ENCODE measurements around the gene TNS1. TPM values are rescaled to one million over a fixed set of nuclear protein-coding genes. Genes with fewer than 3 reads are reported as not detected.
A peak's percentile ranks its signal among the peaks of the same experiment; 100 is the strongest.

TNS1 gene
- total and polyA plus RNA-seq, 2 experiments from 2014 or later, result 81.6 to 99.3 TPM

GRCh38 chr2:217798743-217799562 lies 203.8 kb downstream of the TNS1 start:
- H3K4me1 ChIP-seq (ENCODE audit: insufficient read depth), result no peaks in the 10 kb centered on the region

GRCh38 chr2:217798191-217798590 lies 204.6 kb downstream of the TNS1 start:
- no peak for TF ChIP-seq EZH2phosphoT487 (IDR thresholded peaks at IDR 0.05; ENCODE audit: insufficient read depth, low read depth)
- no peak for TF ChIP-seq EZH2 (IDR thresholded peaks at IDR 0.05; ENCODE audit: insufficient read depth, poor library complexity, severe bottlenecking)
- Histone ChIP-seq H3K4me2 (ENCODE audit: unreplicated experiment) (no peak overlapping the region), H3K27me3 (replicated peaks; ENCODE audit: insufficient read depth) (no peaks in the 10 kb centered on the region), H3K4me3 (no peak overlapping the region), H3K79me2 (ENCODE audit: insufficient read depth) (no peaks in the 10 kb centered on the region), H3F3A (ENCODE audit: insufficient read depth) (peaks cover 82% of the 10 kb centered on the region), H3K9me2 (ENCODE audit: insufficient read depth) (no peaks in the 10 kb centered on the region), H3K36me3 (ENCODE audit: low read depth) (peaks cover 14% of the 10 kb centered on the region; the same call in 1 of the 2 replicates), H3K27ac (0 out of 2 replicates have a peak overlapping the region, but pooled peaks have one; percentile 1), H3K9ac (no peak overlapping the region), H4K20me1 (ENCODE audit: insufficient read depth) (no peaks in the 10 kb centered on the region), H2AFZ (no peak overlapping the region), H3K9me3 (ENCODE audit: low read depth) (no peaks in the 10 kb centered on the region), H3K4me1 (ENCODE audit: insufficient read depth) (no peaks in the 10 kb centered on the region)
- in situ Hi-C loops (cut with MboI), result loop anchor here (10.0 kb wide), 1 partner anchor 87 kb away; no protein-coding TSS in a partner anchor
- DNase-seq, result no peak
- 81 to 84% methylated on average over 7 of the region's 7 CpGs for WGBS, 2 experiments (ENCODE audit: low coverage in 1 of 2, low lambda C conversion rate in 2 of 2, missing lambda C conversion rate in 2 of 2)

More at GRCh38 chr2:217798743-217799562, 203.8 kb downstream of the TNS1 start:
- no peaks in the 10 kb centered on the region for H3K79me2 ChIP-seq (ENCODE audit: insufficient read depth)
- no peak overlapping the region for H3K4me3 ChIP-seq
- TF ChIP-seq EZH2phosphoT487 (IDR thresholded peaks at IDR 0.05; ENCODE audit: insufficient read depth, low read depth), result no peak
- TF ChIP-seq EZH2 (IDR thresholded peaks at IDR 0.05; ENCODE audit: insufficient read depth, poor library complexity, severe bottlenecking), result no peak
- H3K4me2 ChIP-seq (ENCODE audit: unreplicated experiment), result no peak overlapping the region
- DNase-seq, result no peak
- no peak overlapping the region for H2AFZ ChIP-seq
- in situ Hi-C loops (cut with MboI), result loop anchor here (10.0 kb wide), 1 partner anchor 86 kb away; no protein-coding TSS in a partner anchor
- no peaks in the 10 kb centered on the region for H3K9me3 ChIP-seq (ENCODE audit: low read depth)
- H3K27ac ChIP-seq, result no peak overlapping the region
- no peaks in the 10 kb centered on the region for H3K27me3 ChIP-seq (replicated peaks; ENCODE audit: insufficient read depth)
- H3K9ac ChIP-seq, result no peak overlapping the region
- H3F3A ChIP-seq (ENCODE audit: insufficient read depth), result peaks cover 79% of the 10 kb centered on the region
- peaks cover 14% of the 10 kb centered on the region; the same call in 1 of the 2 replicates for H3K36me3 ChIP-seq (ENCODE audit: low read depth)
- WGBS, 2 experiments (ENCODE audit: low coverage in 1 of 2, low lambda C conversion rate in 2 of 2, missing lambda C conversion rate in 2 of 2), result 72 to 73% methylated on average over 14 of the region's 14 CpGs
- H3K9me2 ChIP-seq (ENCODE audit: insufficient read depth), result no peaks in the 10 kb centered on the region
- no peaks in the 10 kb centered on the region for H4K20me1 ChIP-seq (ENCODE audit: insufficient read depth)

- no peaks in the 10 kb centered on the region for H3K9me2 ChIP-seq (ENCODE audit: insufficient read depth)
- H3K27ac ChIP-seq, result 0 out of 2 replicates have a peak overlapping the region, but pooled peaks have one; percentile 1
- in situ Hi-C loops (cut with MboI), result loop anchor here (10.0 kb wide), 1 partner anchor 87 kb away; no protein-coding TSS in a partner anchor
- no peaks in the 10 kb centered on the region for H3K79me2 ChIP-seq (ENCODE audit: insufficient read depth)
- H3K9ac ChIP-seq, result no peak overlapping the region
- no peak for TF ChIP-seq EZH2 (IDR thresholded peaks at IDR 0.05; ENCODE audit: insufficient read depth, poor library complexity, severe bottlenecking)
- H3K4me2 ChIP-seq (ENCODE audit: unreplicated experiment), result no peak overlapping the region
- no peak for DNase-seq
- 83 to 84% methylated on average over 8 of the region's 8 CpGs for WGBS, 2 experiments (ENCODE audit: low coverage in 1 of 2, low lambda C conversion rate in 2 of 2, missing lambda C conversion rate in 2 of 2)
- H4K20me1 ChIP-seq (ENCODE audit: insufficient read depth), result no peaks in the 10 kb centered on the region
- no peaks in the 10 kb centered on the region for H3K4me1 ChIP-seq (ENCODE audit: insufficient read depth)
- peaks cover 14% of the 10 kb centered on the region; the same call in 1 of the 2 replicates for H3K36me3 ChIP-seq (ENCODE audit: low read depth)
- H2AFZ ChIP-seq, result no peak overlapping the region
- H3K27me3 ChIP-seq (replicated peaks; ENCODE audit: insufficient read depth), result no peaks in the 10 kb centered on the region
- H3F3A ChIP-seq (ENCODE audit: insufficient read depth), result peaks cover 83% of the 10 kb centered on the region
- no peak overlapping the region for H3K4me3 ChIP-seq
- no peaks in the 10 kb centered on the region for H3K9me3 ChIP-seq (ENCODE audit: low read depth)
Observed at GRCh38 chr2:217797661-217798069, 205.1 kb downstream of the TNS1 start.

GRCh38 chr2:217797165-217797564 lies 205.6 kb downstream of the TNS1 start:
- Histone ChIP-seq H3K27me3 (replicated peaks; ENCODE audit: insufficient read depth) (no peaks in the 10 kb centered on the region), H3K9me2 (ENCODE audit: insufficient read depth) (no peaks in the 10 kb centered on the region), H2AFZ (no peak overlapping the region), H3F3A (ENCODE audit: insufficient read depth) (peaks cover 80% of the 10 kb centered on the region), H3K27ac (0 out of 2 replicates have a peak overlapping the region, but pooled peaks have one; percentile 1), H3K4me2 (ENCODE audit: unreplicated experiment) (no peak overlapping the region), H3K79me2 (ENCODE audit: insufficient read depth) (no peaks in the 10 kb centered on the region), H4K20me1 (ENCODE audit: insufficient read depth) (no peaks in the 10 kb centered on the region), H3K36me3 (ENCODE audit: low read depth) (peaks cover 10% of the 10 kb centered on the region; the same call in 1 of the 2 replicates), H3K4me3 (no peak overlapping the region), H3K9ac (no peak overlapping the region), H3K4me1 (ENCODE audit: insufficient read depth) (no peaks in the 10 kb centered on the region), H3K9me3 (ENCODE audit: low read depth) (no peaks in the 10 kb centered on the region)
- TF ChIP-seq EZH2 (IDR thresholded peaks at IDR 0.05; ENCODE audit: insufficient read depth, poor library complexity, severe bottlenecking) (no peak), EZH2phosphoT487 (IDR thresholded peaks at IDR 0.05; ENCODE audit: insufficient read depth, low read depth) (no peak)
- DNase-seq, result no peak
- in situ Hi-C loops (cut with MboI), result loop anchor here (10.0 kb wide), 1 partner anchor 88 kb away; no protein-coding TSS in a partner anchor
- 66 to 70% methylated on average over 3 of the region's 3 CpGs for WGBS, 2 experiments (ENCODE audit: low coverage in 1 of 2, low lambda C conversion rate in 2 of 2, missing lambda C conversion rate in 2 of 2)

Data from GM23248 (cell line).